ENCODE results near the gene LAPTM4A. TPM values are rescaled to one million over a fixed set of nuclear protein-coding genes. Genes with fewer than 3 reads are reported as not detected.
A peak's percentile ranks its signal among the peaks of the same experiment; 100 is the strongest.

The LAPTM4A gene
- total and polyA plus RNA-seq, 2 of the 4 experiments (the other 2 are of a cell fraction), result 97.7 to 401 TPM

GRCh38 chr2:20092901-20093235 is 41.4 kb upstream of the LAPTM4A start:
- Histone ChIP-seq H3K9ac (ENCODE audit: low read depth, low read length) (0 out of 2 replicates have a peak overlapping the region, but pooled peaks have one; percentile 11), H3K9me1 (ENCODE audit: insufficient read depth, low read length) (peaks cover 28% of the 10 kb centered on the region), H3K14ac (replicated peaks; ENCODE audit: low read depth, low read length) (peak overlapping the region; percentile 64; the same call in 1 of the 2 replicates), H3K27me3 (ENCODE audit: control insufficient read depth, insufficient read depth, low read length) (no peaks in the 10 kb centered on the region), H4K91ac (ENCODE audit: insufficient read depth, low read depth, low read length) (peak overlapping the region; percentile 92), H4K20me1 (ENCODE audit: insufficient read depth, low read length) (no peaks in the 10 kb centered on the region), H3K9me3 (ENCODE audit: control insufficient read depth, insufficient read depth, low read length) (no peaks in the 10 kb centered on the region), H3K36me3 (ENCODE audit: control insufficient read depth, insufficient read depth, low read length) (no peaks in the 10 kb centered on the region), H4K5ac (ENCODE audit: low read depth, low read length) (peak overlapping the region; percentile 78), H2AFZ (replicated peaks; ENCODE audit: low read length, poor library complexity) (peak overlapping the region; percentile 16), H3K4me1 (ENCODE audit: control insufficient read depth, insufficient read depth, low read length) (peaks cover 40% of the 10 kb centered on the region), H2AK5ac (ENCODE audit: low read depth, low read length) (peak overlapping the region; percentile 92), H3K4me2 (ENCODE audit: low read depth, low read length) (no peak overlapping the region), H3K56ac (ENCODE audit: extremely low read depth, insufficient read depth, low read length) (no peak overlapping the region), H3K18ac (ENCODE audit: low read depth, low read length) (peak overlapping the region; percentile 88), H2BK15ac (ENCODE audit: low read depth, low read length) (peak overlapping the region; percentile 77; the same call in 2 of the 3 replicates), H3K4me3 (ENCODE audit: insufficient read depth, low read depth, low read length) (no peak overlapping the region), H3K23ac (ENCODE audit: low read depth, low read length) (no peak overlapping the region; the same call in 1 of the 2 replicates), H4K8ac (ENCODE audit: low read depth in 2 of 2, low read length in 2 of 2) (peak overlapping the region; percentile 60 to 72), H2BK5ac (ENCODE audit: low read depth, low read length, poor library complexity, severe bottlenecking) (peak overlapping the region; percentile 38), H2BK20ac (ENCODE audit: low read depth, low read length) (peak overlapping the region; percentile 89), H3K4ac (ENCODE audit: low read depth, low read length) (peak overlapping the region; percentile 97), H2AK9ac (replicated peaks; ENCODE audit: low read depth, low read length, poor library complexity) (peak overlapping the region; percentile 43), H3K27ac (ENCODE audit: insufficient read depth, low read length) (peak overlapping the region; percentile 95), H3K79me1 (ENCODE audit: low read depth in 1 of 2, low read length in 2 of 2) (peaks cover 4 to 8% of the 10 kb centered on the region in 2 experiments; a peak in 2 of 4 replicates), H2BK120ac (ENCODE audit: low read depth, low read length) (peak overlapping the region; percentile 89)
- DNase-seq (no peak), ATAC-seq (ENCODE audit: low read depth) (no peak)
- TF ChIP-seq POLR2A (IDR thresholded peaks at IDR 0.05; ENCODE audit: low read depth, low read length) (no peak), MAFK (IDR thresholded peaks at IDR 0.05; ENCODE audit: low read depth, low read length) (no peak), NFE2L2 (IDR thresholded peaks at IDR 0.05; ENCODE audit: low read depth, low read length) (no peak)
- POLR2A ChIA-PET (ENCODE audit: unreplicated experiment), result no interaction called here
- CTCF ChIA-PET, result no interaction called here
- 95% methylated on average over 4 of the region's 5 CpGs; no CpG with 5 or more reads in 1 of the 2 experiments for WGBS, 2 experiments (ENCODE audit: extremely low coverage in 2 of 2, insufficient read length in 1 of 2)
- no TSS peak for BruUV-seq (replicated peaks)
- intact Hi-C loops (cut with micrococcal nuclease), result loop anchor here (1.0 to 10.0 kb wide), 3 partner anchors 61 to 228 kb away; no protein-coding TSS in a partner anchor
- in situ Hi-C loops (cut with MboI; ENCODE audit: low sequenced_read_pairs), result loop anchor here (5.0 kb wide), 1 partner anchor 131 kb away; no protein-coding TSS in a partner anchor
- dilution Hi-C loops (cut with HindIII; ENCODE audit: low sequenced_read_pairs, unreplicated experiment), result no loop called here
